ENCODE data around the gene ZNF22. TPM values are rescaled to one million over a fixed set of nuclear protein-coding genes. Genes with fewer than 3 reads are reported as not detected.

The ZNF22 gene
- total RNA-seq, 2 experiments from 2014 or later = 34.2 to 36.7 TPM

DNA sequence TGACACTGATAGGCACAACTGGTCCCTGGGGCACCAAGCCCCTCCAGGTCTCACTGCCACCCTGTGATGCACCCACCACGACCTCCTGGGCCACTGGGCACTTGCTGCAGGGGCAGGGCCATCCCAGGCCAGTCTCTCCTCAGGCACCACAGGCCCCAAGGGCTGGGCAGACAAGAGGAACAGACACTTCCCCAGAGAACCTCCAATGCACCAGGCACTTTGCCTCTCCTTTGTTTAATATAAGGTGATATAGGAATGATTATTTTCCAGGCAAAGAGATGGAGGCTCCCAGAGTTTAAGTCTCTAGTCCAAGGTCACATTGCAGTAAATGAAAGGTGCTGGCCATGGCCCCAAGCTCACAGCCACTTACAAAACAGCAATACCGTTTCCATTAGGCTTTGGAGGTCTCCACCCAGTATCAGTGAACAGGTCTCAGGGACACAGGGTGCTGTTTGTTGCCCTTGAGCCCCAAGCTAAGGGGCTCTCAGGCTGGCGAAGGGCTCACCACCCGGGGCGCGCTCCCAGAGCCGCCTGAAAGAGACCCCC is 26.6 kb upstream of the ZNF22 start:
- ChIA-PET POLR2A (interaction anchor here (1.6 kb wide), 1 partner anchor 14 kb away, joined by 7 read pairs; the partner anchor contains the start of gene RASSF4), CTCF (interaction anchor here (0.6 to 1.5 kb wide), 4 partner anchors 9 to 41 kb away, joined by 3 to 7 read pairs (median 4); no protein-coding TSS in a partner anchor)

- POLR2A ChIA-PET = no interaction called here
- CTCF ChIA-PET = interaction anchor here (0.6 to 6.2 kb wide), 6 partner anchors 10 to 42 kb away, joined by 3 to 42 read pairs (median 4); no protein-coding TSS in a partner anchor
These were observed 25.9 kb upstream of the ZNF22 start for GRCh38 chr10:44974628-44975430.

GRCh38 chr10:44975431-44976331 is 25.0 kb upstream of the ZNF22 start:
- CTCF ChIA-PET = interaction anchor here (0.6 to 6.2 kb wide), 3 partner anchors 13 to 84 kb away, joined by 3 to 42 read pairs (median 3); no protein-coding TSS in a partner anchor

DNA sequence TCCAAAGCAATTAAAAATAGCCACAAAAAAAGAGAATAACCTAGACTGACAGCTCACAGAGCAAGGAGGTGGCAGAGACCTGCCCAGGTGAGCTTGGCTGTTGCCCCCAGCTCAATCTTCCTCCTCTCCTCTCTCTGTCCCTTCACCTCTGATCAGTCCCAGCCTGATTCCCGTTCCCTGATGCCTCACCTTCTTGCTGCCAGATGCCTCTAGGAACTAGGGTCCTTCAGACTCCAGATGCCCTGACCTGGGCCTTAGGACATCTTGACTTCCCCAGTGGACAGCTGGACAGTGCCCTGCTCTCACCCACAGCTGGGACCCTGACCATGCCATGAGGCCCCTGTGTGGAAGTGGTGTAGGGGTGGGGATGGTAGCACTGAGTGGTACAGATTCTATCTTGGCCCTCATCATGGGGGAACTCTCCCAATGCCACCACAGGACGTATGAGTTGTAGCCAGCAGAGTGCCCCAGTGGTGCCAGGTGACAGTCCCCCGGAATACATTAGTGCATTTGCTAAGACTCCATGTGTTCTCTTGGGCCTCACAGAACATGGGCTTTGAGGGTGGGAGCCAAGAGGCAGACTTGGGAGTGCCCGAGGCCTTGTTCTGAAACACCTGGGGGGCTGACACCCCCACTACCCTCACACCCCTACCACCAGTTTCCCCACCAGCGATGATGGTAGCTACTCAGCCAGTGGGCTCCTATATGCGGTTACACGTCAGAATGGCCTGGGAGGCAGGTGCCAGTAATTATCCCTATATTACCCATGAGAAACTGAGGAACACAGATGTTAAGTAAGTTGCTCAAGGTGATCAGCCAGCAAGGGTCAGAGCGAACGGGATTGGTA is 24.1 kb upstream of the ZNF22 start:
- POLR2A ChIA-PET = no interaction called here
- CTCF ChIA-PET = interaction anchor here (1.1 to 6.2 kb wide), 2 partner anchors 12 to 43 kb away, joined by 3 to 42 read pairs; no protein-coding TSS in a partner anchor

More at GRCh38 chr10:44975431-44976331, 25.0 kb upstream of the ZNF22 start:
- POLR2A ChIA-PET = no interaction called here

DNA sequence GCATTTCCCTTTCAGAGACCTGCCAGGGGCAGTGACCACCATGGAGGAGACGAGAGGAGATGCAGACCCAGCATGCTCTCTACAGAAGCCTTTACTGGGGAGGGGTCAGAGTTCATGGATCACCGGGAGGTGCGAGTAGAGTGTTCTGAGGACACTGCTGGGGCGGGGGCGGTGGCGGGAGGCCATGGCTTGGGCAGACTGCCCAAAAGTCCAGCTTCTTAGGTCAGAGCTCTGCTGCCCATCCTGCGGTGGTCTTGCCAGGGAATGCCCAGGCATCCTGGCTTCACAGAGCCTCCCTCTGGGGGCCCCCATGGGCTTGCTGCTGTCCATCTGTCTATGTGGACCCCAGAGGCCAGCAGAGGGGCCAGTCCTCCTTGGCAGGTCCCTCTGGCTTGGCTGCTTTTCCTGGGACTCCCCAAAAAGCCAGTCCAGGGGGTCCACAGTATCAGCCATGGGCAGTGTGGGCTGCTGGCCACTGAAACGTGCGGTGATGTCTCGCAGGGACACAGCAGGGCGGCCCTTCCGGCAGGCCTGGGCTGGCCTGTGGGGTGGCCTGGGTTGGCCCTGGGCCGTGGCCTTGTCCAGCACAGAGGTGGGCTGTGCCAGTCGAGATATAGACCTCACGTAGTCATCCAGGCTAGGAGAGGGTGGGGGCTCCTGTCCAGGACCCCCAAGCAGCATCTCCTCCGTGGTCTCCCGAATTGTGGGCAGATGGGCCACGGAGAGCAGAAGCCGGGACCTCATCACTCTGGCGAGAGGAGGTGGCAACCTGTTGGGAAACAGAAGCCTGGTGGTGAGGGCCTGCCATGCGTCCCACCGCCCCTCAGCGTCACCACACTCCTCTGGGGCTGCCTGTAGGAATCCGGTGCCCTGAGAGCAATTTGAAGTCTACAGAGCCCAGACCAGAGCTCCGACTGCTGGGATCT is 23.2 kb upstream of the ZNF22 start:
- ChIA-PET POLR2A (no interaction called here), CTCF (interaction anchor here (6.2 kb wide), 1 partner anchor 44 kb away, joined by 42 read pairs; no protein-coding TSS in a partner anchor)

GRCh38 chr10:44978213-44978569 is 22.5 kb upstream of the ZNF22 start:
- POLR2A ChIA-PET = no interaction called here
- CTCF ChIA-PET = interaction anchor here (6.2 kb wide), 1 partner anchor 45 kb away, joined by 42 read pairs; no protein-coding TSS in a partner anchor

DNA sequence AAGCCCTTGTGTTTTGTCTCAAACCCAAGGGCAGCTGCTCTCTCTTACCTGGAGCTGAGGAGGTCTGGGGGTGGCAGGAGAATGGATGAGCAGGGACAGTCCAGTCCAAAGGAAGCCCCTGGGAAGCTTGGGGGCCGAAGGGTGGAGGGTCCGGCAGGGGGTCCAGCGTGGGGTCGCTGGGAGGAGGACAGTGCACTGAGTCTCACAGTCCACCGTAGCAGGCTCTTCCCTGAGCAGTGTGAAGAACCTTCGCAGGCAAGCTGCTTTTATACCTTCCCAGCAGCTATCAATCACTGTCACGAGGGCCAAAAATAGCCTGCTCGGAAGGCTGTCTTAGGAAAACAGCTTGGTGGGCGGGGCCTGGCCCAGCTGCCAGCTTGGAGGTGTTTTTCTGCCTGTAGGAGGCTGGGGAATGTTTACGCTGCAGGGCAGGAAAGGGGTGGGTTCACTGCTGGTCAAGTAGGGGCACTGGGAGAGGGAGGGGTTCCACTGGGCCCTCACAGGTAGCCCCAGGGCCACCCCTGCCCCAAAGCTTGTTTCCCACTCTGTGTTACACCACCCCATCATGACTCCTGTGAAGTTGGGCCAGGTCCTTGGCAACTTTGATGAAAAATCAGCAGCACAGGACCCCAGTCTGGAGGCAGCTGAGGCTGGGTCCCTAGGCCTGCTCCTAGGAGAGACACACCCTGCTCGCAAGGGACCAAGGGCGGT is 22.0 kb upstream of the ZNF22 start, which contains the start of gene DEPP1:
Gene DEPP1 (minus strand): TSS at position 240 of the 711 bp plus-strand sequence. CDS start 779 bp downstream, outside the sequence.
- CTCF ChIA-PET = interaction anchor here (6.2 kb wide), 1 partner anchor 46 kb away, joined by 42 read pairs; no protein-coding TSS in a partner anchor
- POLR2A ChIA-PET = no interaction called here

DNA sequence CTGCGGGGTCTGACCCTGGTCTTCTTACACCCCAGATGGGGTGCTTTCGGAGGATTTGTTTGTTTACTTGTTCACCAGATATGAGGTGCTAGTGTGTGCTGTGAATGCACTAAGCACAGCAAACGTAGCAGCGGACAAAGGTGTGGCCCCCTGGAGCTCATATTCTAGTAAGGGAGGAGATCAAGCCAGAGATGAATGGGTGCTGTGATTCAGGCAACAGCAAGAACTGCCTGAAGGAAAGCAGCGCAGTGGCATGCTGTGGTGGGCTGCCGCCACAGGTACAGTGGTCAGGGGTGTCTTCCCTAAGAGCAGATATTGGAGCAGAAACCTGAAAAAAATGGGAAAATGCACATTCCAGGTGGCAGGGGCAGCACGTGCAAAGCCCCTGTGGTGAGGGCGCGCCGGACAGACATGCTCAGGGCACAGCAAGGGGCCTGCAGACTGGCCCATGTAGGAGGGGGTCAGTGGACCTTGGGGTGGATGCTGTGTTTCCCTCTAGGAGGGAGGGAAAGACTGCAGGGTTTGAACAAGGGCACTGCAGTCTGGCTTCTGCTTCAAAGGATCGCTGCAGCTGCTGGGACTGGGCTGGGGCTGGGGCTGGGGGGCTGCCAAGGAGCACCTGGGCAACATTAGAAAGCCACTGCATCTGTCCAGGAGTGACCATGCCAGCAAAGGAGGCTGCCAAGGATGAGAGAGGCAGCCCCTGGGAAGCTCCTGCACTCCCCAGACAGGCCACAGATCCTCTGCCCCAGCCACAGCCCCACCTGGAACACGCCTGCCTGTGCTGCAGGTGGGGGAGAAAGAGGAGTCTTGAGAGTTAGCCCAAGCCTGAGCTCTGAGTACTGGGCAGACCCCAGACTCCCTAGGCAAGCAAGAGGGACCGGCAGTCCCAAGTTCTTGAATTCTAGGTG is 21.2 kb upstream of the ZNF22 start:
- ChIA-PET CTCF (interaction anchor here (6.2 kb wide), 1 partner anchor 46 kb away, joined by 42 read pairs; no protein-coding TSS in a partner anchor), POLR2A (no interaction called here)

DNA sequence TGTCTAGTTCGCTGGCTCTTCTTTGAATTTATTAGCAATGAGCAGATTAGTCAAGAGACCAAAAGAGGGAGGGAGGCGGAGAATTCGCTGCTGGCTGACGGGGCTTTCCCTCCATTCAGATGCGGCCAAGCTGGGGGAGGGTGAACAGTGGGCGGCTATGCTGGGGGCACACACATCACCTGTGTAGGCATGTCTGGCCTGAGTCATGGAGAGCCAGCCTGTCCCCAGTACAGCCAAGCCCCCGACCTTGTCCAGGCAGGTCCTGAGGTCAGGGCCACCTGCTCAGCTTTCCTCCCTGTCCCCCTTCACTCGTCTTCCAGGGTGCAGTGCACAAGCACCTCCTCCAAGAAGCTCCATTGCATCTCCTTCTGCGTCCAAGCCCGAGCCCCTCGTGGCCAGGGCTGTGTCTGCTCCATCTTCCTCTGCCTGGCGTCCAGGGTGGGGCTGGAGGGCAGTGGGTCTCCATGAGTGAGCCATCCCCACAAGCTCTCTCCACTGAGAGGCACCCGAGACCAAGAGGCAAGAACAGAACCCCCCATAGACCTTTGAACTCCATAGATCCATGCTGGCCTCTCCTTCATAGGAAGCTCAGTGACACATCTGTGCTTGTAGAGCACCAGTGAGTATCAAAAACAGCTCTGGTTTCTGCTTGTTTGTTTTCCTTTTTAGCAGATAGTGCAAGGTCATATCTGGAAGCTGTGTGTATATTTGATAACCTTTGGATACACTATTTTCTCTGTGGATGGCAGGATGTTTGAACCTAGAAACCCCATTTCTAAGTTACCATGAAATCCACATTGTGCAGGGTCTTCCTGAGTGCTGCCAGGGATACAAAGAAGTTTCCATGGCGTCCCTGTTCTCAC is 20.2 kb upstream of the ZNF22 start:
- POLR2A ChIA-PET = no interaction called here
- CTCF ChIA-PET = interaction anchor here (0.6 to 6.2 kb wide), 2 partner anchors 47 to 1314 kb away, joined by 3 to 42 read pairs; no protein-coding TSS in a partner anchor

DNA sequence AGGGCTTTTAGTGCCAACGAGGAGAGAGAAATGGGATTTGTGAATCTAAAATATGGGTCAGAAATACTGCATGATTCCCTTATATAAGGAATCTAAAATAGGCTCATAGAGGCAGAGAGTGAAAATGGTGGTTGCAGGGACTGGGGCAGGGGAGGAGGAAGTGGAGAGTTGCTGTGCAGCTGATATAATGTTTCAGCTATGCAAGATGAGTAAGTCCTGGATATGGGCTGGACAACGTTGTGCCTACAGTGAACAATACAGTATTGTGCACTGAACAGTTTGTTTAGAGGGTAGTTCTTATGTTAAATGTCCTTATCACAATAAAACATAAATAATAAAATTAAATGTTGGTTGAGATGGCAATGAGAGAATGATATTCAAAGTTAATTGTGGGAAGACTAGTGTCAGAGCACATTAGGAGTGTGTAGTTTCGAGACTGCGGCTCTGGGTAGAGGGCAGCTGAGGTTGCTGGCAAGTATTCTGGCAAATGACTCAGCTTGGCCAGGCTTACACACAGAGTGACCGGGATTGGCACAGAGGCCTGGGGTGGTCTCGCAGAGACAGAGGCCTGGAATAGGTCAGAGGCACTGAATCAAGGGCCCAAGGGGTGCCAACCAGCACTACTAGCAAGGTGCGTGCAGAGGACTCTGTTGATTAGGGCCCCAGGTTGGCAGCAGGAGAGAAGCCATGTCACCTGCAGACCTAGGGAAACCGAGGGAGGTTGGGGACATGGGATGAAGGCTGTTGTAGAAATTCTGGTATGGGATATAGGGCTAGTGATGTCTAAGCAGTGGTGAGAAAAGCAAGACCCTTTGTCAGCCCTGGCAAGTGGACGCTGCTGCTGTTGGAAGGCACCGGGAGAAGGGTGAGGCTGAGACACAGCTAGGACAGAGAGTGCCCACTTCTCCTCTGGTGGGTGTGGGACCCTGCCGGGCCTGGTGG is 19.3 kb upstream of the ZNF22 start:
- POLR2A ChIA-PET = no interaction called here
- CTCF ChIA-PET = interaction anchor here (6.2 kb wide), 1 partner anchor 48 kb away, joined by 42 read pairs; no protein-coding TSS in a partner anchor

DNA sequence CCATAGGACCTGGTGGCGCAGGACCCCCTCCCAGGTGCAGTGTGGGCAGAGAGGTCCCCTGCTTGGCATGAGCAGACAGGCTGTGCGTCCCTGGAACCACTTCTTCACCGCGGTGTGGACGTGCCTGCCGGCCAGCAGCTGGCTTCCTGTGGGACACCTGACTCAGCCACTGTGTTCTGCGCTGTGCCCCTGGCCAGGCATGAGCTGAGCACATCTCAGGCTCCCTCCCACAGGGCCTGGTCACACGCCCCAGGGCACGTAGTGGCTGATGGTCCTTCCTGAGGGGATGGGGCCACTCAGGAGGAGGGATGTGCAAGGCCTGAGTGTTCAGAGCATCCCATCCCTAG is 18.6 kb upstream of the ZNF22 start:
- ChIA-PET CTCF (no interaction called here), POLR2A (no interaction called here)

DNA sequence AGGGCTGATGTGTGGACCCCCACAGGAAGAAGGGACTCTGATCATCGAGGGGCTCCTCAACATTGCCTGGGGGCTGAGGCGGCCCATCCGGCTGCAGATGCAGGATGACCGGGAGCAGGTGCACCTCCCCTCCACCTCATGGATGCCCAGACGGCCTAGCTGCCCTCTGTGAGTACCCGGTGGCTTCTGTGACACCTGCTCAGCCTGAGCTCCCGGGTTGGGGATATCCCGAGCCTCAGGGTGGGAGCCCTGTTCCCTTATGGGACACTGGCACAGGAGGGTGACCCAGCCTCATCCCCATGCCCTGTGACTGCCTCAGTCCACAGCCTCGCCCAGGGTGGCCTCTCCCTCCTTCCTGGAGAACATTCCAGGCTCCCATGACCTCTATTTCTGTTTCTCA is 18.2 kb upstream of the ZNF22 start:
- ChIA-PET CTCF (no interaction called here), POLR2A (no interaction called here)

DNA sequence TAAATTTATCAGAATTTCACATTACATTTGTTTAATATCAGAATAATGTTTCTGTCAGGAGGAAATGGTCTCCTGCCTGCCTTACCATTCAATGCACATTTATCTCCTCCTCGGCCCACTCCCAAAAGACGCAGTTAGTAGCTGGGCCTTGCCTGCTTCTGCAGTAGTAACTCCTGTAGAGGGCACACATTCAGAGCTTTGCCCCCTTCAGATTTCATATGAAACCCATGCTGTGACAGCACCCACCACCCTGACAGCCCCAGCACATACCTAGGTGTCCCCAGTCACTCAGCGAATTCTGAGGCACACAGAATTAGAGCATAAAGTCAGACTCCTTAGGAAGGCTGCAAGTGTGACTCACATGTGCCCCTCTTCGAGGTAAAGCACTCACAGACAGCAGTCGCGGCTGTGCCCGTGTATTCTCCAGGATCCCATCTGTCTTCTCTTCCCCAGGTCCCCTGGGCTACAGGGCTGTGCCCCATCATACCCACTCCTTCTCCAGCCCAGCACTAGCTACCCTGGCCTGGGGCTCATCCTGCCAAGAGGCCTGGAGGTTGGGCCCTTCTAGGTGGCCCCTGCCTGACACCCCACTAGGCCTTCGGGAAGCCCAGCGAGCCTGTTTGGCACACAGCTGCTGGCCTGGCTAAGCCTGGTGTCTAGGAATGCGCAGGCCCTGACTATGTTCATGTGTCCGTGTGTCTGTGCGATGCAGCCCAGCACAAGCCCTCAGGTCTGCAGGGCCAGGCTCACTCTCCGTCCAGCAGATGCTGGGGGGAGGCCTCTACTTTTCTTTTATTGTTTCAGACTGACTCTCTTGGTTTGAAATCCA is 17.4 kb upstream of the ZNF22 start:
- ChIA-PET POLR2A (no interaction called here), CTCF (no interaction called here)

Measured in activated CD8-positive, alpha-beta memory T cell treated with anti-CD3 and anti-CD28 coated beads for 36 hours (primary cell).